Hepatocyte (in vitro differentiated cells): Measurements from ENCODE around the gene SETD4. TPM values are rescaled to one million over a fixed set of nuclear protein-coding genes. Genes with fewer than 3 reads are reported as not detected.

ENCODE experiments used
- DNase-seq: peaks from one replicate; pipeline ENCODE4 v3.0.0-alpha.2; 2016; ENCODE audit warnings: low spot score
- H2AFZ ChIP-seq: fragments of 200-600 bp; sonication (generic); 2 replicates; pipeline ENCODE4 v1.6.0; 2016; ENCODE audit warnings: antibody characterized with exemption, mild to moderate bottlenecking
- H3K27ac ChIP-seq: fragments of 200-600 bp; sonication (generic); 2 replicates; pipeline ENCODE4 v1.5.1; 2016; ENCODE audit warnings: mild to moderate bottlenecking
- H3K27me3 ChIP-seq: fragments of 200-600 bp; sonication (generic); 2 replicates; pipeline ENCODE4 v1.6.1; 2016
- H3K36me3 ChIP-seq: fragments of 200-600 bp; sonication (generic); replicated peaks from 2 replicates; pipeline ENCODE4 v1.5.1; 2016; ENCODE audit warnings: low read depth; ENCODE audit not compliant: insufficient read depth
- H3K4me1 ChIP-seq: fragments of 200-600 bp; sonication (generic); 2 replicates; pipeline ENCODE4 v1.5.1; 2016; ENCODE audit warnings: mild to moderate bottlenecking, moderate library complexity; ENCODE audit not compliant: insufficient read depth
- H3K4me2 ChIP-seq: fragments of 200-600 bp; sonication (generic); 2 replicates; pipeline ENCODE4 v1.6.0; 2016
- H3K4me3 ChIP-seq: fragments of 200-600 bp; sonication (generic); 2 replicates; pipeline ENCODE4 v1.5.1; 2016; ENCODE audit warnings: mild to moderate bottlenecking
- H3K79me2 ChIP-seq: fragments of 200-600 bp; sonication (generic); 2 replicates; pipeline ENCODE4 v1.6.0; 2017; ENCODE audit warnings: mild to moderate bottlenecking
- H3K9me2 ChIP-seq: fragments of 200-600 bp; sonication (generic); replicated peaks from 2 replicates; pipeline ENCODE4 v1.6.0; 2017; ENCODE audit warnings: mild to moderate bottlenecking; ENCODE audit not compliant: insufficient read depth
- H3K9me3 ChIP-seq: fragments of 200-600 bp; sonication (generic); 2 replicates; pipeline ENCODE4 v1.5.1; 2016; ENCODE audit warnings: low read depth, mild to moderate bottlenecking
- H4K20me1 ChIP-seq: fragments of 200-600 bp; sonication (generic); 2 replicates; pipeline ENCODE4 v1.6.0; 2016; ENCODE audit warnings: mild to moderate bottlenecking; ENCODE audit not compliant: insufficient read depth, poor library complexity, severe bottlenecking
- EZH2 ChIP-seq: fragments of 200-600 bp; sonication (generic); IDR thresholded peaks from 2 replicates; pipeline ENCODE4 v1.6.1; 2016; ENCODE audit warnings: antibody characterized with exemption, mild to moderate bottlenecking, borderline replicate concordance
- EZH2phosphoT487 ChIP-seq: fragments of 200-600 bp; sonication (generic); IDR thresholded peaks from one replicate; pipeline ENCODE4 v1.6.1; 2018; ENCODE audit warnings: antibody characterized with exemption, mild to moderate bottlenecking, low read depth, moderate library complexity; ENCODE audit not compliant: unreplicated experiment, severe bottlenecking
- WGBS: methylation state at CpG from one replicate; pipeline ENCODE4 v1.1.6; 2016; ENCODE audit warnings: low lambda C conversion rate; ENCODE audit errors: missing lambda C conversion rate; 5-methylcytosine and 5-hydroxymethylcytosine counted together
- polyA plus RNA-seq: library from polyadenylated mRNA; unstranded; fragments of >200 nt; fragmentation: Nextera tagmentation; extraction: Ambion mirVana; gene quantifications from 2 replicates; pipeline ENCODE4 v1.2.1, GENCODE V29; 2016
- total RNA-seq: library from RNA; depleted of rRNA; stranded (reverse); fragments of >200 nt; gene quantifications from 2 replicates; pipeline ENCODE4 v1.2.3, GENCODE V29; 2014
- TF ChIP-seq, protein P1 (sequence below): fragments of 200-600 bp; sonication (generic); IDR thresholded peaks from 2 replicates; pipeline ENCODE4 v1.5.1; 2016; ENCODE audit warnings: antibody characterized with exemption, mild to moderate bottlenecking; ENCODE audit not compliant: poor library complexity

Gene SETD4
- total and polyA plus RNA-seq, 2 experiments from 2014 or later = 13.7 to 16.6 TPM

DNA sequence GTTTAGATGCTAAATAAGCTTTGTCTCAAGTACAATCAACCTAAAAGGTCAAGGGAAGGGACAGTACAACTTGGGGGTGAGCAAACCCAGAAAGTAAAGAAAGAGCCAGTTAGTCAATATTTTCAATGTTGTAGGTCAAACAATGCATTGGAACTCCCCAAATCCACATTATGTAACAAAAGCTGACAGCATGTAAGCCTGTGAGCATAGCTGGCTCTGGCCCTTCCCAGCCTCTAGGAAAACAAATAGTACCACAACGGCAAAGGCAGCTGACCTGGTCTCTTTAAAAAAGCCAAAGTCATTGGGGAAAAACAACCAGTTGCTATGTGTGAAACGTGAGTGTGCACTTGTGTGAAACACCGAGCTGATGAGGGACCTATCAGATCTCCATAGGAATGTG, 12.9 kb upstream of the SETD4 start:
- Histone ChIP-seq H3K4me3 (no peak overlapping the region), H3K4me2 (no peak overlapping the region), H3K9me2 (no peaks in the 10 kb centered on the region), H3K36me3 (no peaks in the 10 kb centered on the region), H2AFZ (no peak overlapping the region), H3K4me1 (peaks cover 4% of the 10 kb centered on the region), H4K20me1 (no peaks in the 10 kb centered on the region), H3K9me3 (peaks cover 7% of the 10 kb centered on the region), H3K27ac (no peak overlapping the region), H3K27me3 (no peaks in the 10 kb centered on the region), H3K79me2 (no peaks in the 10 kb centered on the region)
- peak; percentile 27 for DNase-seq
- whole genome bisulfite sequencing = 32% methylated on average over 3 of the region's 3 CpGs
- TF ChIP-seq, protein P1, sequence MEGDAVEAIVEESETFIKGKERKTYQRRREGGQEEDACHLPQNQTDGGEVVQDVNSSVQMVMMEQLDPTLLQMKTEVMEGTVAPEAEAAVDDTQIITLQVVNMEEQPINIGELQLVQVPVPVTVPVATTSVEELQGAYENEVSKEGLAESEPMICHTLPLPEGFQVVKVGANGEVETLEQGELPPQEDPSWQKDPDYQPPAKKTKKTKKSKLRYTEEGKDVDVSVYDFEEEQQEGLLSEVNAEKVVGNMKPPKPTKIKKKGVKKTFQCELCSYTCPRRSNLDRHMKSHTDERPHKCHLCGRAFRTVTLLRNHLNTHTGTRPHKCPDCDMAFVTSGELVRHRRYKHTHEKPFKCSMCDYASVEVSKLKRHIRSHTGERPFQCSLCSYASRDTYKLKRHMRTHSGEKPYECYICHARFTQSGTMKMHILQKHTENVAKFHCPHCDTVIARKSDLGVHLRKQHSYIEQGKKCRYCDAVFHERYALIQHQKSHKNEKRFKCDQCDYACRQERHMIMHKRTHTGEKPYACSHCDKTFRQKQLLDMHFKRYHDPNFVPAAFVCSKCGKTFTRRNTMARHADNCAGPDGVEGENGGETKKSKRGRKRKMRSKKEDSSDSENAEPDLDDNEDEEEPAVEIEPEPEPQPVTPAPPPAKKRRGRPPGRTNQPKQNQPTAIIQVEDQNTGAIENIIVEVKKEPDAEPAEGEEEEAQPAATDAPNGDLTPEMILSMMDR = no peak
- TF ChIP-seq EZH2phosphoT487 = no peak
- no peak for TF ChIP-seq EZH2

DNA sequence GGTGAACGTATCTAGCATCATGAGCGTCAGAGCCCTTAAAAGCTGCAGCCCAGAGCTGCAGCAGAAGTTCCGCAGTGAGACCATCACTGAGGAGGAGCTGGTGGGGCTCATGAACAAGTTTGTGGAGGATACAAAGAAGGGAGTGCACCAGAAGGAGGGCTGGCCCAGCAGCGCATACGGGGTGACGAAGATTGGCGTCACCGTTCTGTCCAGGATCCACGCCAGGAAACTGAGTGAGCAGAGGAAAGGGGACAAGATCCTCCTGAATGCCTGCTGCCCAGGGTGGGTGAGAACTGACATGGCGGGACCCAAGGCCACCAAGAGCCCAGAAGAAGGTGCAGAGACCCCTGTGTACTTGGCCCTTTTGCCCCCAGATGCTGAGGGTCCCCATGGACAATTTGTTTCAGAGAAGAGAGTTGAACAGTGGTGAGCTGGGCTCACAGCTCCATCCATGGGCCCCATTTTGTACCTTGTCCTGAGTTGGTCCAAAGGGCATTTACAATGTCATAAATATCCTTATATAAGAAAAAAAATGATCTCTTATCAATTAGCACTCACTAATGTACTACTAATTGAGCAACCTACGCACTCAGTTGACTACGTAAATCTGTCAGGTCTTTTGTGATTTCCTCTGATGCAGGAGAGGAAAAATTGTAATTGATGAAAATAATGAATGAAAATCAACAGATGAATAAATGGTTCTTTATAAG, 12.3 kb upstream of the SETD4 start:
- Histone ChIP-seq H3K9me2 (no peaks in the 10 kb centered on the region), H2AFZ (no peak overlapping the region), H3K27ac (no peak overlapping the region), H3K9me3 (peaks cover 7% of the 10 kb centered on the region), H3K27me3 (no peaks in the 10 kb centered on the region), H3K4me1 (peaks cover 4% of the 10 kb centered on the region), H3K4me2 (no peak overlapping the region), H3K79me2 (no peaks in the 10 kb centered on the region), H3K36me3 (no peaks in the 10 kb centered on the region), H4K20me1 (no peaks in the 10 kb centered on the region), H3K4me3 (no peak overlapping the region)
- DNase-seq = no peak
- 97% methylated on average over 12 of the region's 12 CpGs for WGBS
- TF ChIP-seq EZH2phosphoT487 (no peak), EZH2 (no peak)
- TF ChIP-seq, protein P1 = no peak

DNA sequence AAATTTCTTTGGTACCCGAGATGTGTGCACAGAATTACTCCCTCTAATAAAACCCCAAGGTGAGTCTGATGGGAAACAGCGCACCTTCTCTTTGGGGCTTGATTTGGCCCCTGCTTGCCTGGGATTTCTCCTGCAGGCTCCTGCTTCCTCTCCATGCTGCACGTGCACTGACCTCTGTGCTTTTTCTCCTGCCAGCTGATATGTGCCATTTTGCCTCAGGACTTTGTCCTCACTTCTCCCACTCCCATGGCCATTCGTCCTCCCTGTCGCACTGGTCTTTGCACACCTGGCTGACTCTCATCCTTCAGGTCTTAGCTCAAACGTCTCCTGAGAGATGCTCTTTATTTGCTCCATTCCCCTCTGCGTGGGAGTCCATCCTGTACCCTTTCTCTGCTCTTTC, 10.7 kb upstream of the SETD4 start:
- WGBS = 64% methylated on average over 7 of the region's 7 CpGs
- no peak overlapping the region for H2AFZ ChIP-seq
- H3K27me3 ChIP-seq = no peaks in the 10 kb centered on the region
- peak overlapping the region; percentile 88 for H3K4me2 ChIP-seq
- peaks cover 7% of the 10 kb centered on the region for H3K9me3 ChIP-seq
- H3K4me3 ChIP-seq = no peak overlapping the region
- H3K27ac ChIP-seq = no peak overlapping the region
- no peak for TF ChIP-seq EZH2phosphoT487
- TF ChIP-seq EZH2 = no peak
- TF ChIP-seq, protein P1 = no peak
- H4K20me1 ChIP-seq = no peaks in the 10 kb centered on the region
- H3K9me2 ChIP-seq = no peaks in the 10 kb centered on the region
- H3K36me3 ChIP-seq = no peaks in the 10 kb centered on the region
- no peak for DNase-seq
- no peaks in the 10 kb centered on the region for H3K79me2 ChIP-seq
- H3K4me1 ChIP-seq = peaks cover 4% of the 10 kb centered on the region
